ENCODE data around the gene C1orf232.
A peak's percentile ranks its signal among the peaks of the same experiment; 100 is the strongest.

Gene C1orf232

GRCh38 chr1:26159743-26160039 lies 9.1 kb downstream of the C1orf232 start:
- in situ Hi-C loops (cut with MboI; ENCODE audit: low pct_unique_long_range_greater_than_20kb, low sequenced_read_pairs) = no loop called here
- no peak for DNase-seq

- no peak for DNase-seq
- in situ Hi-C loops (cut with MboI; ENCODE audit: low pct_unique_long_range_greater_than_20kb, low sequenced_read_pairs) = no loop called here
Measured at GRCh38 chr1:26158908-26159742, 9.6 kb downstream of the C1orf232 start, which contains the start of gene FAM110D. FAM110D (plus strand) TSS chr1:26159079; CDS start chr1:26161292, 2,213 bp downstream.

- in situ Hi-C loops (cut with MboI; ENCODE audit: low pct_unique_long_range_greater_than_20kb, low sequenced_read_pairs) = no loop called here
- DNase-seq = no peak
Measured at GRCh38 chr1:26158271-26158907, 10.4 kb downstream of the C1orf232 start.

GRCh38 chr1:26156285-26157038 lies 12.3 kb downstream of the C1orf232 start:
- peak; percentile 30 for DNase-seq
- in situ Hi-C loops (cut with MboI; ENCODE audit: low pct_unique_long_range_greater_than_20kb, low sequenced_read_pairs) = no loop called here

GRCh38 chr1:26155370-26156284 lies 13.1 kb downstream of the C1orf232 start:
- no peak for DNase-seq
- in situ Hi-C loops (cut with MboI; ENCODE audit: low pct_unique_long_range_greater_than_20kb, low sequenced_read_pairs) = no loop called here

- no peak for DNase-seq
- in situ Hi-C loops (cut with MboI; ENCODE audit: low pct_unique_long_range_greater_than_20kb, low sequenced_read_pairs) = no loop called here
Measured at GRCh38 chr1:26154750-26155149, 14.0 kb downstream of the C1orf232 start.

- in situ Hi-C loops (cut with MboI; ENCODE audit: low pct_unique_long_range_greater_than_20kb, low sequenced_read_pairs) = no loop called here
- no peak for DNase-seq
Measured at GRCh38 chr1:26153966-26154532, 14.7 kb downstream of the C1orf232 start.

- in situ Hi-C loops (cut with MboI; ENCODE audit: low pct_unique_long_range_greater_than_20kb, low sequenced_read_pairs) = no loop called here
- no peak for DNase-seq
Measured at GRCh38 chr1:26148887-26149286, 19.9 kb downstream of the C1orf232 start.

- no peak for DNase-seq
- in situ Hi-C loops (cut with MboI; ENCODE audit: low pct_unique_long_range_greater_than_20kb, low sequenced_read_pairs) = no loop called here
Measured at GRCh38 chr1:26145960-26146294, 22.8 kb downstream of the C1orf232 start.

GRCh38 chr1:26145041-26145959 lies 23.5 kb downstream of the C1orf232 start:
- in situ Hi-C loops (cut with MboI; ENCODE audit: low pct_unique_long_range_greater_than_20kb, low sequenced_read_pairs) = no loop called here
- peak; percentile 83 for DNase-seq

- no peak for DNase-seq
- in situ Hi-C loops (cut with MboI; ENCODE audit: low pct_unique_long_range_greater_than_20kb, low sequenced_read_pairs) = no loop called here
Measured at GRCh38 chr1:26142159-26142558, 26.6 kb downstream of the C1orf232 start.

- in situ Hi-C loops (cut with MboI; ENCODE audit: low pct_unique_long_range_greater_than_20kb, low sequenced_read_pairs) = no loop called here
- peak; percentile 36 for DNase-seq
Measured at GRCh38 chr1:26138974-26139558, 29.7 kb downstream of the C1orf232 start.

- no peak for DNase-seq
- in situ Hi-C loops (cut with MboI; ENCODE audit: low pct_unique_long_range_greater_than_20kb, low sequenced_read_pairs) = no loop called here
Measured at GRCh38 chr1:26134466-26134865, 34.3 kb downstream of the C1orf232 start.

- DNase-seq = no peak
- in situ Hi-C loops (cut with MboI; ENCODE audit: low pct_unique_long_range_greater_than_20kb, low sequenced_read_pairs) = no loop called here
Measured at GRCh38 chr1:26132834-26133167, 36.0 kb downstream of the C1orf232 start.

- DNase-seq = no peak
- in situ Hi-C loops (cut with MboI; ENCODE audit: low pct_unique_long_range_greater_than_20kb, low sequenced_read_pairs) = no loop called here
Measured at GRCh38 chr1:26132128-26132833, 36.5 kb downstream of the C1orf232 start.

GRCh38 chr1:26130695-26131094 lies 38.1 kb downstream of the C1orf232 start:
- DNase-seq = no peak
- in situ Hi-C loops (cut with MboI; ENCODE audit: low pct_unique_long_range_greater_than_20kb, low sequenced_read_pairs) = no loop called here

- in situ Hi-C loops (cut with MboI; ENCODE audit: low pct_unique_long_range_greater_than_20kb, low sequenced_read_pairs) = no loop called here
- DNase-seq = no peak
Measured at GRCh38 chr1:26129778-26130177, 39.0 kb downstream of the C1orf232 start.
